K562 (cell line): ENCODE results near the gene C10orf95. TPM values are rescaled to one million over a fixed set of nuclear protein-coding genes. Genes with fewer than 3 reads are reported as not detected.

Experiments
- CBFA2T2 ChIP-seq: fragments of 450-650 bp; conservative IDR thresholded peaks from 2 replicates; pipeline ENCODE4 v1.6.1; 2017; ENCODE audit warnings: mild to moderate bottlenecking
- ELF1 ChIP-seq: fragments of 200-800 bp; sonication (Bioruptor generic); IDR thresholded peaks from 2 replicates; pipeline ENCODE4 v1.6.1; 2016; ENCODE audit warnings: missing genetic modification characterization, missing compliant biosample characterization
- FIP1L1 ChIP-seq: fragments of 200-400 bp; formaldehyde crosslinking; IDR thresholded peaks from 2 replicates; pipeline ENCODE4 v1.6.1; 2018; ENCODE audit warnings: mild to moderate bottlenecking, low read depth, low read length; ENCODE audit not compliant: poor library complexity, severe bottlenecking
- FOS ChIP-seq: IDR thresholded peaks from 3 replicates; pipeline ENCODE4 v1.6.1; 2011; ENCODE audit not compliant: insufficient read length; ENCODE audit errors: extremely low read depth
- GATAD2A ChIP-seq: fragments of 450-650 bp; IDR thresholded peaks from 2 replicates; pipeline ENCODE4 v1.6.1; 2017
- HMGN3 ChIP-seq: IDR thresholded peaks from 2 replicates; pipeline ENCODE4 v1.6.1; 2011; ENCODE audit warnings: borderline replicate concordance, low read depth, mild to moderate bottlenecking, mixed read lengths, low read length; ENCODE audit not compliant: insufficient read length; ENCODE audit errors: extremely low read depth
- HNRNPL ChIP-seq: fragments of 200-400 bp; formaldehyde crosslinking; IDR thresholded peaks from 2 replicates; pipeline ENCODE4 v1.6.1; 2017; ENCODE audit warnings: low read depth, mild to moderate bottlenecking, low read length
- HOXB6 ChIP-seq: fragments of 250-450 bp; sonication (Bioruptor Pico); IDR thresholded peaks from 2 replicates; pipeline ENCODE4 v1.5.1; 2022; ENCODE audit warnings: mild to moderate bottlenecking, borderline replicate concordance
- JUNB ChIP-seq: fragments of 450-650 bp; formaldehyde crosslinking; conservative IDR thresholded peaks from 2 replicates; pipeline ENCODE4 v1.4.0; 2020; ENCODE audit warnings: mild to moderate bottlenecking
- KLF16 ChIP-seq: IDR thresholded peaks from 2 replicates; pipeline ENCODE4 v1.6.1; 2016; ENCODE audit warnings: antibody characterized with exemption
- MCM2 ChIP-seq: fragments of 450-650 bp; IDR thresholded peaks from 2 replicates; pipeline ENCODE4 v1.6.1; 2017; ENCODE audit warnings: low read depth, mild to moderate bottlenecking
- NFATC3 ChIP-seq: fragments of 450-650 bp; IDR thresholded peaks from 2 replicates; pipeline ENCODE4 v1.6.1; 2017; ENCODE audit warnings: mild to moderate bottlenecking
- NFIX ChIP-seq: fragments of 250-450 bp; sonication (Bioruptor Pico); IDR thresholded peaks from 2 replicates; pipeline ENCODE4 v1.4.0; 2020; ENCODE audit warnings: low read depth, mild to moderate bottlenecking, moderate library complexity
- POLR3A ChIP-seq: IDR thresholded peaks from 2 replicates; pipeline ENCODE4 v1.6.1; 2011; ENCODE audit warnings: borderline replicate concordance, mild to moderate bottlenecking, moderate library complexity; ENCODE audit not compliant: insufficient read length, insufficient read depth; ENCODE audit errors: extremely low read depth
- RBBP5 ChIP-seq: fragments of 200-600 bp; sonication (generic); IDR thresholded peaks from 2 replicates; pipeline ENCODE4 v1.6.1; 2012; ENCODE audit warnings: borderline replicate concordance, mild to moderate bottlenecking, low read length, control low read depth, inconsistent platforms; ENCODE audit not compliant: insufficient read depth, poor library complexity, severe bottlenecking
- RHOXF2B ChIP-seq: fragments of 250-450 bp; sonication (Bioruptor Pico); conservative IDR thresholded peaks from 2 replicates; pipeline ENCODE4 v1.5.1; 2021
- STAG1 ChIP-seq: sonication (generic); formaldehyde crosslinking; IDR thresholded peaks from 2 replicates; pipeline ENCODE4 v1.5.0; 2020; ENCODE audit warnings: missing genetic modification reagents, borderline replicate concordance
- TEAD2 ChIP-seq: fragments of 450-650 bp; IDR thresholded peaks from 2 replicates; pipeline ENCODE4 v1.6.1; 2016; ENCODE audit warnings: missing genetic modification characterization, control low read depth, missing compliant biosample characterization
- ZNF23 ChIP-seq: fragments of 250-450 bp; sonication (Bioruptor Pico); IDR thresholded peaks from 2 replicates; pipeline ENCODE4 v1.4.0; 2020; ENCODE audit warnings: mild to moderate bottlenecking
- ZNF24 ChIP-seq: fragments of 450-650 bp; IDR thresholded peaks from 2 replicates; pipeline ENCODE4 v1.6.1; 2016
- ZNF354B ChIP-seq: fragments of 250-450 bp; sonication (Bioruptor Pico); IDR thresholded peaks from 2 replicates; pipeline ENCODE4 v1.4.0; 2020
- ZNF79 ChIP-seq: fragments of 250-450 bp; sonication (Bioruptor Pico); IDR thresholded peaks from 2 replicates; pipeline ENCODE4 v1.4.0; 2020; ENCODE audit warnings: low read depth, mild to moderate bottlenecking, moderate library complexity
- polyA plus RNA-seq, 8 experiments: library from polyadenylated mRNA; depleted of rRNA in 4 of 8; stranded (reverse) in 5 of 8; unstranded in 3 of 8; fragments of >200 nt; fragmentation: Nextera tagmentation in 2 of 8; fragmentation: Illumina TruSeq in 1 of 8; extraction: Ambion mirVana in 2 of 8; extraction: Trizol in 1 of 8; gene quantifications; 2 replicates each; pipeline versions ENCODE4 v1.2.1 to v1.2.3, GENCODE V29; 2011 to 2014; ENCODE audit warnings: inconsistent platforms in 1 of 8, missing spikeins in 1 of 8
- total RNA-seq, 7 experiments: library from RNA; depleted of rRNA in 6 of 7; stranded (reverse); fragments of >200 nt in 6 of 7; fragmentation: Illumina TruSeq in 2 of 7; extraction: Trizol in 2 of 7; gene quantifications; 2 replicates each; pipeline versions ENCODE4 v1.2.1 to v1.2.3, GENCODE V29; 2011 to 2021; ENCODE audit warnings: low replicate concordance in 1 of 7
- TF ChIP-seq, protein P1 (sequence below): sonication (generic); formaldehyde crosslinking; IDR thresholded peaks from 2 replicates; pipeline ENCODE4 v1.9.0; 2022; ENCODE audit warnings: mild to moderate bottlenecking, missing genetic modification reagents
- TF ChIP-seq, protein P2 (sequence below): fragments of 200-800 bp; sonication (Bioruptor generic); IDR thresholded peaks from 2 replicates; pipeline ENCODE4 v1.6.1; 2017; ENCODE audit warnings: missing genetic modification characterization, missing compliant biosample characterization
- TF ChIP-seq, protein P3 (sequence below): sonication (generic); formaldehyde crosslinking; IDR thresholded peaks from 2 replicates; pipeline ENCODE4 v1.8.0; 2022; ENCODE audit warnings: missing genetic modification reagents, mild to moderate bottlenecking, moderate library complexity, borderline replicate concordance
- TF ChIP-seq, protein P4 (sequence below): sonication (generic); formaldehyde crosslinking; IDR thresholded peaks from 2 replicates; pipeline ENCODE4 v1.8.1; 2022; ENCODE audit warnings: missing genetic modification reagents

C10orf95 gene
- total and polyA plus RNA-seq, 9 of the 15 experiments (the other 6 are each of a cell fraction or from before 2014, with no cell fraction given), result 0.03 to 0.41 (median 0.17) TPM; not detected in 1

DNA sequence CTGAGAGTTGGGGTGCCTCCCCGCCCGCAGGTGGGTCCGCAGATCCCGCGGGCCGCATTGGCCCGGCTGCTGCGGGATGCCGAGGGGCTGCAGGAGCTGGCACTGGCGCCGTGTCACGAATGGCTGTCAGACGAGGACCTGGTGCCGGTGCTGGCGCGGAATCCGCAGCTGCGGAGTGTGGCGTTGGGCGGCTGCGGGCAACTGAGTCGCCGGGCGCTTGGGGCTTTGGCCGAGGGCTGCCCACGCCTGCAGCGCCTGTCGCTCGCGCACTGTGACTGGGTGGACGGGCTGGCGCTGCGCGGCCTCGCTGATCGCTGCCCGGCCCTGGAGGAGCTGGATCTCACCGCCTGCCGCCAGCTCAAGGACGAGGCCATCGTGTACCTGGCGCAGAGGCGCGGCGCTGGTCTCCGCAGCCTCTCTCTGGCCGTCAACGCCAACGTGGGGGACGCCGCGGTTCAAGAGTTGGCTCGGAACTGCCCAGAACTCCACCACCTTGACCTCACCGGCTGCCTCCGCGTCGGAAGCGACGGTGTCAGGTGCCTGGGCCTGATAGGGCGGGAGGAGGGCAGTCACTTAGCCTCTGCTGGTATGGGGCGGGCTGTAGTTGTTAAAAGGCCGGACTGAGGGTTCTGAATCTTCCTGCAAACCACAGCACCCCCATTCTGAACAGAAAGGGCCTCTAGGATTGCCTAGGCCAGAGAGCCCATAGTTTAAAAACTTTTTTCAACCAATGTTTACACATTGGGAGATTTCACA is 29.4 kb downstream of the C10orf95 start (continued):
- TF ChIP-seq, protein P1, sequence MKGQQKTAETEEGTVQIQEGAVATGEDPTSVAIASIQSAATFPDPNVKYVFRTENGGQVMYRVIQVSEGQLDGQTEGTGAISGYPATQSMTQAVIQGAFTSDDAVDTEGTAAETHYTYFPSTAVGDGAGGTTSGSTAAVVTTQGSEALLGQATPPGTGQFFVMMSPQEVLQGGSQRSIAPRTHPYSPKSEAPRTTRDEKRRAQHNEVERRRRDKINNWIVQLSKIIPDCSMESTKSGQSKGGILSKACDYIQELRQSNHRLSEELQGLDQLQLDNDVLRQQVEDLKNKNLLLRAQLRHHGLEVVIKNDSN (CRISPR knock-in tag), result peak; percentile 9; the same call in 1 of the 2 replicates
- TF ChIP-seq RHOXF2B (CRISPR knock-in tag), result no peak
- no peak for TF ChIP-seq FOS
- no peak for TF ChIP-seq GATAD2A
- TF ChIP-seq ZNF354B, result no peak
- peak; percentile 38; the same call in 1 of the 2 replicates for TF ChIP-seq STAG1 (CRISPR knock-in tag)
- no peak for TF ChIP-seq KLF16
- no peak for TF ChIP-seq ZNF24
- TF ChIP-seq NFIX (CRISPR knock-in tag), result no peak
- no peak for TF ChIP-seq HOXB6
- TF ChIP-seq HMGN3, result no peak
- no peak for TF ChIP-seq NFATC3
- TF ChIP-seq POLR3A, result no peak
- no peak for TF ChIP-seq CBFA2T2
- TF ChIP-seq ZNF79 (CRISPR knock-in tag), result no peak
- peak; percentile 42; the same call in 1 of the 2 replicates for TF ChIP-seq HNRNPL
- TF ChIP-seq ELF1, result no peak
- TF ChIP-seq, protein P2, sequence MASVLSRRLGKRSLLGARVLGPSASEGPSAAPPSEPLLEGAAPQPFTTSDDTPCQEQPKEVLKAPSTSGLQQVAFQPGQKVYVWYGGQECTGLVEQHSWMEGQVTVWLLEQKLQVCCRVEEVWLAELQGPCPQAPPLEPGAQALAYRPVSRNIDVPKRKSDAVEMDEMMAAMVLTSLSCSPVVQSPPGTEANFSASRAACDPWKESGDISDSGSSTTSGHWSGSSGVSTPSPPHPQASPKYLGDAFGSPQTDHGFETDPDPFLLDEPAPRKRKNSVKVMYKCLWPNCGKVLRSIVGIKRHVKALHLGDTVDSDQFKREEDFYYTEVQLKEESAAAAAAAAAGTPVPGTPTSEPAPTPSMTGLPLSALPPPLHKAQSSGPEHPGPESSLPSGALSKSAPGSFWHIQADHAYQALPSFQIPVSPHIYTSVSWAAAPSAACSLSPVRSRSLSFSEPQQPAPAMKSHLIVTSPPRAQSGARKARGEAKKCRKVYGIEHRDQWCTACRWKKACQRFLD, result no peak
- TF ChIP-seq, protein P3, sequence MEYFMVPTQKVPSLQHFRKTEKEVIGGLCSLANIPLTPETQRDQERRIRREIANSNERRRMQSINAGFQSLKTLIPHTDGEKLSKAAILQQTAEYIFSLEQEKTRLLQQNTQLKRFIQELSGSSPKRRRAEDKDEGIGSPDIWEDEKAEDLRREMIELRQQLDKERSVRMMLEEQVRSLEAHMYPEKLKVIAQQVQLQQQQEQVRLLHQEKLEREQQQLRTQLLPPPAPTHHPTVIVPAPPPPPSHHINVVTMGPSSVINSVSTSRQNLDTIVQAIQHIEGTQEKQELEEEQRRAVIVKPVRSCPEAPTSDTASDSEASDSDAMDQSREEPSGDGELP (CRISPR knock-in tag), result no peak
- TF ChIP-seq, protein P4, sequence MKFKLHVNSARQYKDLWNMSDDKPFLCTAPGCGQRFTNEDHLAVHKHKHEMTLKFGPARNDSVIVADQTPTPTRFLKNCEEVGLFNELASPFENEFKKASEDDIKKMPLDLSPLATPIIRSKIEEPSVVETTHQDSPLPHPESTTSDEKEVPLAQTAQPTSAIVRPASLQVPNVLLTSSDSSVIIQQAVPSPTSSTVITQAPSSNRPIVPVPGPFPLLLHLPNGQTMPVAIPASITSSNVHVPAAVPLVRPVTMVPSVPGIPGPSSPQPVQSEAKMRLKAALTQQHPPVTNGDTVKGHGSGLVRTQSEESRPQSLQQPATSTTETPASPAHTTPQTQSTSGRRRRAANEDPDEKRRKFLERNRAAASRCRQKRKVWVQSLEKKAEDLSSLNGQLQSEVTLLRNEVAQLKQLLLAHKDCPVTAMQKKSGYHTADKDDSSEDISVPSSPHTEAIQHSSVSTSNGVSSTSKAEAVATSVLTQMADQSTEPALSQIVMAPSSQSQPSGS, result no peak
- TF ChIP-seq JUNB (CRISPR knock-in tag), result no peak
- peak; percentile 68 for TF ChIP-seq FIP1L1
- TF ChIP-seq RBBP5, result no peak
- no peak for TF ChIP-seq ZNF23 (CRISPR knock-in tag)
- no peak for TF ChIP-seq TEAD2 (tag)
- no peak for TF ChIP-seq MCM2
